Inflammatory macrophage treated with lipopolysaccharide for 4 hours (primary cell): ENCODE measurements around the gene NKAP.
"Not testable (repeated sequence)": the region's sequence is repeated elsewhere in the genome, so short reads cannot be mapped to it uniquely, and the experiment has no call there.

Source experiments
- DNase-seq: peaks from one replicate; pipeline ENCODE4 v3.0.0-alpha.2; 2020

The NKAP gene

DNA sequence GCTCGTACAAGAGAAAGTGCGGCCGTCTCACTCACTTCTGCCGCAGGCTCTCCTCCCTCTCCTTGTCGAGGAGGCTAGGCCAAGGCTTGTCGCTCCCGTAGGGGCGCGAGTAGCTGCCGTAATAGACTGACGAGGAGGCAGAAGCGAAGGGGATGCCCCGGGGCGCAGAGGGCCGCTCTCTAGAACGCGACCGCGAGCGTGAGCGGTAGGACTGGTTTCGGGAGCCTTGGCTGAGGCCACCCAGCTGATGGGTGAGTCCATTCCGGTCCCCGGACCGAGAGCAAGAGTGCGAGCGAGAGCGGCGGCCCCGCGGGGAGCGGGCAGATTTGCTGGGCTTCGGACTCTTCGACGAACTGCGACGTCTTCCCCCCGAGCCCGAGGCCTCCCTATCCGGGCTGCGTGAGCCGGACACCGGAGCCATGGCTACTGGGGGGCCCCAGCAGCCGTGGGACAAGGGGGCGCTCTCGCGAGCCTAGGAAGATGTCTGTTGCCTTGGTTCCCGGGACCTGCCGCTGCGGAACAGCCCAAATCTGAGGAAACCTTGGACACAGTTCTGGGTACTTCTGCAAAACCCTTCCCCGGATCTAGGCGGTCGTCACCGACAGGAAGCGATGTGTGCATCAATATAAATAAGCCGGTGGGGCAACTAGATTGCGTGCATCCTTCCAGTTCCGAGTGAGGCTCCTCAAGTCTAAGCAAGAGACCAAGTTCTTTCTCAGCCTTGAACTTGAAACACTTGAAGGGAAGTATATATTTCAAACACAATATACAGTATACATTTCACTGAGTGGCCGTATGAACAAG is at the start of gene NKAP:
NKAP (minus strand) TSS at position 567 of the 804 bp plus-strand sequence; CDS start at position 421, 146 bp downstream.
- DNase-seq: peak; percentile 89

GRCh38 chrX:119991005-119991787 is 47.6 kb upstream of the NKAP start:
- peak; percentile 5 for DNase-seq

DNA sequence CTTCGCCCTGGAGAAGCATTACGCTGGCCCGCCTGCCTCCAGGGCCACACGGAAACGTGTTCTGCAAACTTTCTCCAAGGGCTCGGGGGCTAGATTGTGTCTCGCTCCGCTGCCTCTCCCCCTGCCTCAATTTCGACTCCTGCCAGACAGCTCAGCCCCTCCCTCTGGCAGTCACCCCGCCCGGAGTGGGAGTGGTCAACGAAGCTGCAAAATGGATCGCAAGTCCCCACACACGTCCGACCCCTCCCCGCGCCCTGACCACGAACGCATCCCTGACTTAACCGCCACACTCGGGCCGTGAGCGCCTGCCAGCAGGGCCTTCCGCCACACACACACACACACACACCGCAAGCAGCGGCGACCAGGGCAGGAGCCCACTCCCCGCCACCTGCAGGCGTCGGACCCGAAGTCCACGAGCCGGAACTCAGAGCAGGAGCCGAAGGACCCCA is 47.0 kb upstream of the NKAP start:
- no peak for DNase-seq

- no peak for DNase-seq
Observed at GRCh38 chrX:119989905-119990555, 46.5 kb upstream of the NKAP start.

DNA sequence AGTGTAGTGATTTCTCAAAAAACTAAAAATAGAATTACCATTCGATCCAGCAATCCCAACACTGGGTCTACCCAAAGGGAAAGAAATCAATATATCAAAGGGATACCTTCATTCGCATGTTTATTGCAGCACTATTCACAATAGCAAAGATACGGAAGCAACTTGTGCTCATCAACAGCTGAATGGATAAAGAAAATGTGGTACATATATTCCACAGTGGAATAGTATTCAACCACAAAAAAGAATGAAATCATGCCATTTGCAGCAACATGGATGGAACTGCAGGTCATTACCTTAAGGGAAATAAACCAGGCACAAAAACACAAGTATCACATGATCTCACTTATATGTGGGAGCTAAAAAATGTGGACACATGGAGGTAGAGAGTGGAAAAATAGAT is 42.7 kb upstream of the NKAP start:
- DNase-seq: no peak

DNA sequence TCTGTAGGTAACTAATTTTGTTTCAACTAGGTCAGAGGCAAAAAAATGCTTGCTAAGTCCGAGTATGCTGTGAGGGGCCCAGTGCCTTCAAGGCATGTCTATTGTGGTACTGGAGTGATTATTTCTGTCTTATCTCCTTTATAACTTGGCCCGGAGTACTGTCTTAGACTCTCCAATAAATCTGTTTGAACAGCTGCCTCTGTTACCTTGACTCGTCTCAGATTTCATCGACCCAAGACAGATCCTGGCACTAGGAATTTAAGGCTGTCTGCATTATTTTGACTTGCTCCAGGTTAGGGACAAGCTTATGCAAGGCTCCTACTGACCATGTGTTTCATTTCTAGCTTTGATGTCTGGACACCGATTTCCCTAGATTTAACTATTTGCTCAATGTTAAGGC is 41.1 kb upstream of the NKAP start:
- no peak for DNase-seq

DNA sequence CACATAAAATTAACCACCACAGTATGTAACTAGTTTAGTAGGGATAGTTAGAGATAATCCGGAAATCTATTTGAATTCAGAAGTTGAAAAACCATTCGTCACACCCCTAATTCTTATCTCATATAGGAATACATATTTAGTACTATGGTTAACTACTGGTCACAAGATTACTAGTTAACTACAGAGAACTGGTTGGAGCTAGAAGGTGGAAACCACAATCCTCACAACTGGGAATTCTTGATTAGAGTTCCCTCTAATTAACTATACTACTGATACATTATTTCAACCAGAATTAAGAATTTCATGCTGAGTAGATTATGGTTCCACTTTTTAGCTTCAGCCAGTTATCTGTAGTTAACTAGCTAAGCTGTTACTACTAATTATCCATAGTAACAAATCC is 39.9 kb upstream of the NKAP start:
- no peak for DNase-seq

DNA sequence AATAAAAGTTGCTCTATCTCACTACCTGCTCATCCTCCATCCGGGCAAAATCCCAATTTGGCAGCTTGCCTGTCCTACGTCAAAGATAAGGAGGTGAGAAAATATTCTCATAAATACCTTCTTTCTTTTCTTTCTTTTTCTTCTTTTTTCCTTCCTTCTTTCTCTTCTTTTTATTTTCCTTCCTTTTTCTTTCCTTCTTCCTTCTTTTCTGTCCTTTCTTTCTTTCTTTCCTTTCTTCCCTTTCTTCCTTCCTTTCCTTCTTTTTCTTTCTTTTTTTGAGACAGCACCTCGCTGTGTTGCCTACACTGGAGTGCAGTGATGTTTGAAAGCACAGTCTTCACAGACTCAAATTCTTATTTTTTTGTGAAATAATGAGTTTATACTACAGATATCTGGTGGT is 38.6 kb upstream of the NKAP start:
- no peak for DNase-seq

DNA sequence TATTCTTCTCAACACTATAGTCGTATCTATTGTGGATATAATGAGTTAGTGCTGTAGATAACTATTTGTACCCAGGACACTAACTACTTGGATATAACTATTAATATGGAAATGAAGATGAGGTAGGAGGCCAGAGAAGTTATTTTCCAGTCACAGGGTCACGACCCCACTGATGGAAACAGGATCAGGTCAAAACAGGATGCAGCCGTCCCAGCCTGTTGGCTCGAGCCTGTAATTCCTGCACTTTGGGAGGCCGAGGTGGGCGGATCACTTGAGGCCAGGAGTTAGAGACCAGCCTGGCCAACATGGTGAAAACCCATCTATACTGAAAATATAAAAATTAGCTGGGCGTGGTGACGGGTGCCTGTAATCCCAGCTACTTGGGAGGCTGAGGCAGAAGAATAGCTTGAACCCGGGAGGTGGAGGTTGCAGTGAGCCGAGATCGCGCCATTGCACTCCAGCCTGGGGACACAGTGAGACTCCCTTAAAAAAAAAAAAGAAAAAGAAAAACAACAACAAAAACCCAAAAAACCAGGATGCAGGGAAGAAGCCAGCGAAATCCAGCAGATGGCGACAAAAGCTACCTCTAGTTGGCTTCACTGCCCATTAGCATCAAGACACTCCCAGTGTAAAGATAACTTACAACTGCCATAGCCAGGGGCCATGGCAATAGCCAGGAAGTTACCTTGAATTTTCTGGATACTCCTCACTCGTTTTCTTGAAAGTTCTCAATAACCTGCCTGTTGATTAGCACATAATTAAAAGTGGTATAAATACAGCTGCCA is 37.9 kb upstream of the NKAP start:
- peak; percentile 21 for DNase-seq

DNA sequence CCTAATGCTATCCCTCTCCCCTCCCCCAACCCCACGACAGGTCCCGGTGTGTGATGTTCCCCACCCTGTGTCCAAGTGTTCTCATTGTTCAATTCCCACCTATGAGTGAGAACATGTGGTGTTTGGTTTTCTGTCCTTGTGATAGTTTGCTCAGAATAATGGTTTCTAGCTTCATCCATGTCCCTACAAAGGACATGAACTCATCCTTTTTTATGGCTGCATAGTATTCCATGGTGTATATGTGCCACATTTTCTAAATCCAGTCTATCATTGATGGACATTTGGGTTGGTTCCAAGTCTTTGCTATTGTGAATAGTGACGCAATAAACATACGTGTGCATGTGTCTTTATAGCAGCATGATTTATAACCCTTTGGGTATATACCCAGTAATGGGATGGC is 33.6 kb upstream of the NKAP start:
- DNase-seq: not testable (repeated sequence)

GRCh38 chrX:119971184-119971583 is 27.6 kb upstream of the NKAP start:
- DNase-seq: no peak

- DNase-seq: no peak
Observed at GRCh38 chrX:119970574-119970973, 27.0 kb upstream of the NKAP start.

- DNase-seq: not testable (repeated sequence)
Observed at GRCh38 chrX:119966837-119967236, 23.3 kb upstream of the NKAP start.

DNA sequence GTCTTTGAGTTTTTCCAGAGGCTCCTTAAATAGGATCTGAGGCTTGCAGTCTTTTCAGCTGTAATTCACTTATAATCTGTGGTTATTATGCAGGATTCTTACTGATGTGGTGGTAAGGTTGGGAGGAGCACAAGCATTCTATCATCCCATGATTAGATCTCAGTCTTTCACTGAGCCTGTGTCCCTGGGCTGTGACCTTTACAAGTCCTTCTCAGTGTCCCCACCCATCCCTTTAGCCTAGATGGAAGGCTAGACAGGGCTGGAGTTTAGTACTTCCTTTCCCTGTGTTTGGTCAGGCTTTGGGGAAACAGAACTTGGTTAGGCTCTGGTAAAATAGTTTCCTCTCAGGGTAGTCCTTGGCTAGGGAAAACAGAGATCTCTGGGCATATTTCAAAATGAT is 17.1 kb upstream of the NKAP start:
- no peak for DNase-seq

GRCh38 chrX:119955807-119956570 is 12.4 kb upstream of the NKAP start:
- DNase-seq: not testable (repeated sequence)

- DNase-seq: no peak
Observed at GRCh38 chrX:119954374-119954773, 10.8 kb upstream of the NKAP start.

DNA sequence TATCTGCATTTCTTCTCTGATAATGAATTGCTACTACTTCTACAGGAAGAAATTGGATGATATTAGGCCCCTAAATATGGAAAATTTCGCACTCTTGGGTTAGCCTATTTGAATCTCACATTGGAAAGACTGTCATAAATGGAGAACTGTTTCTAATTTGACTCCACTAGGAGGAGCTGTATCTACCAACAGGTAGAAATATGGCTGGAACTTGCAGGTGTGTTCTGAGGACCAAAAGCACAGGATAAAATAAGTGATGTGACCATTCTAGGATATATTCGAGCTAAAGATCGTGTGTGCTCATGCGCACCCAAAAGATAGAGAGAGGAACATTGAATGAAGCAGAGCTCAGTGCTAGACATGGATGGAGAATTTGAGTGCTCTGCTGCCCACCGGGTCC is 4.8 kb upstream of the NKAP start:
- no peak for DNase-seq

DNA sequence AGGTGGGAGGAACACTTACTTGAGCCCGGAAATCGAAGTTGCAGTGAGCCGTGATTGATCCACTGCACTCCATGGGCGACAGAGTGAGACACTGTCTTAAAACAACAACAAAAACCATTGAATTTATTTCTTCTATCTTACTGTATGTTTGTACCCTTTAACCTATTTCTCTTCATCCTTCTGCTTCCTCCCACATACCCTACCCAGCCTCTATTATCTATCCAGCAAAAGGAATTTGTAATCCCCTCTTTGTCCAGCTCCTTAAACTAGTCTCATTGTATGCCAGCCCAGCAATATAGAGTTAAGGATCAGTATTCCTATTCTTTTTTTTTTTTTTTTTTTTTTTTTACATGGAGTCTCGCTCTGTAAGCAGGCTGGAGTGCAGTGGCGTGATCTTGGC is 1.9 kb upstream of the NKAP start:
- DNase-seq: no peak

DNA sequence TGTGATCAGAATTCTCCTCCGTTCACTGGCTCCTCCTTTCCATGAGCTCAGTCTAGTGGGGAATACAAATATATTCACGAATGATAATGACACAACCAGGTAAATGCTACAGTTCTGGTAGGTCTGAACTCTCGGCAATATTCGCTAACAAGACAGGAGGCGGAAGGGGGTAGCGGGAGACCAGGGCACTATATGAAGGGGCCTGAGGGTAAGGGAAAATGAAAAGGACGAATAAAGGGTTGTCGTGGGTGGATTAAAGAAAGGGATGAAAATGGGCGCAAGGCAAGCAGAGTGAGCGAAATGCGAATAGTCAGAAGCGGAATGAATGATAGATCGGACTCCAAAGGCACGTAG is 743 bp downstream of the NKAP start:
- no peak for DNase-seq

DNA sequence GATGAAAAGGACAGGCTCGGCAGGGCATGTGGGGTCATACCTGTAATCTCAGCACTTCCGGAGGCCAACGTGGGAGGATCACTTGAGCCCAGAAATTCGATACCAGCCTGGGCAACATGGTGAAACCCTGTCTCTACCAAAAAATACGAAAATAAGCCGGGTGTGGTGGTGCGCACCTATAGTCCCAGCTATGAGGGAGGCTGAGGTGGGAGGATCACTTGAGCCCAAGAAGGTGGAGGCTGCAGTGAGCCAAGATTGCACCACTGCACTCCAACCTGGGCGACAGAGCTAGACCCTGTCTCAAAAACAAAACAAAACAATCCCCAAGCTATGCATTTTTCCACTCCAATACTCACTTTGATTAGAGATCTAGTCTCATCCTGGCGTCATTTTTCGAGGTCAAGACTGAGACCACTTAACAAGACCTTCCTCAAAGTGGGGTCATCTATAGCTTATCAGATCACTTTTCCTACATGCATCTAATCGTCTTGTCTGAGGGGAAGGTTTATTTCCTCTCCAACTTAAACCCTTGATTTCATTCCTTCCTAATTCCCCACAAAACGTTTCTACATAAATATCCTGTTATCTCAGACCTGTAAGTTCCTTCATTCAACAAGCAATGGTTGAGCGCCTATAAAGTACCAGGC is 1.3 kb downstream of the NKAP start:
- no peak for DNase-seq

DNA sequence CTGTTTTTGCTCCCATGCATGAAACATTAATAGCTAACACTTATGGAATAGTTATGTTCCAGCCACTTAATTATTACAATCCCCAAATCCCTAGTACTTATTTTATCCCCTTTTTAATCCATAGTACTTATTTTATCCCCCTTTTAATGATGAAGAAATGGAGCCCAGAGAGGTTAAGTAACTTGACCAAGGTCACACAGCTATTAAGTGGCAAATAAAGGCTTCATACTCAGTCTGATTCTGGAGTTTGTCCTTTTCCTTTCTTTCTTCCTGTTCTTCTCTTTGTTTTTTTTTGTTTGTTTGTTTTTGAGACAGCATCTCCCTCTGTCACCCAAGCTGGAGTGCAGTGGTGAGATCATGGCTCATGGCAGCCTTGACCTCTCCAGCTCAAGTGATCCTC is 2.2 kb downstream of the NKAP start:
- DNase-seq: no peak
